ENCODE data around the gene GNPDA1.
"Not testable (repeated sequence)": the region's sequence is repeated elsewhere in the genome, so short reads cannot be mapped to it uniquely, and the experiment has no call there.

DNA sequence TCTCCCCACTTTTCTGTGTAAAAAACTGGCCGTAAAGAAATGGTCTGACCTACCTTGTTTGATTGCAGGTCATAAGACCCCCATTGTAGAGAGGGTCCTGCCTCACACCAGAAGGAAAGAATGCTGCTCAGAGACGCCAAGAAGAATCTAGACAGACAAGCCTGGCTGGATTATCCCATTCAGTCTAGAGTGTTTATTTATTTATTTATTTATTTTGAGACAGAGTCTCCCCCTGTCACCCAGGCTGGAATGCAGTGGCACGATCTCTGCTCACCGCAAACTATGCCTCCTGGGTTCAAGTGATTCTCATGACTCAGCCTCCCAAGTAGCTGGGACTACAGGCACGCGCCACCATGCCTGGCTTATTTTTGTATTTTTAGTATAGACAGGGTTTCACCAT lies 28.1 kb upstream of the GNPDA1 start:
- TF ChIP-seq, protein P1, sequence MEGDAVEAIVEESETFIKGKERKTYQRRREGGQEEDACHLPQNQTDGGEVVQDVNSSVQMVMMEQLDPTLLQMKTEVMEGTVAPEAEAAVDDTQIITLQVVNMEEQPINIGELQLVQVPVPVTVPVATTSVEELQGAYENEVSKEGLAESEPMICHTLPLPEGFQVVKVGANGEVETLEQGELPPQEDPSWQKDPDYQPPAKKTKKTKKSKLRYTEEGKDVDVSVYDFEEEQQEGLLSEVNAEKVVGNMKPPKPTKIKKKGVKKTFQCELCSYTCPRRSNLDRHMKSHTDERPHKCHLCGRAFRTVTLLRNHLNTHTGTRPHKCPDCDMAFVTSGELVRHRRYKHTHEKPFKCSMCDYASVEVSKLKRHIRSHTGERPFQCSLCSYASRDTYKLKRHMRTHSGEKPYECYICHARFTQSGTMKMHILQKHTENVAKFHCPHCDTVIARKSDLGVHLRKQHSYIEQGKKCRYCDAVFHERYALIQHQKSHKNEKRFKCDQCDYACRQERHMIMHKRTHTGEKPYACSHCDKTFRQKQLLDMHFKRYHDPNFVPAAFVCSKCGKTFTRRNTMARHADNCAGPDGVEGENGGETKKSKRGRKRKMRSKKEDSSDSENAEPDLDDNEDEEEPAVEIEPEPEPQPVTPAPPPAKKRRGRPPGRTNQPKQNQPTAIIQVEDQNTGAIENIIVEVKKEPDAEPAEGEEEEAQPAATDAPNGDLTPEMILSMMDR (IDR thresholded peaks at IDR 0.05) = not testable (repeated sequence)
- not testable (repeated sequence) for TF ChIP-seq POLR2AphosphoS5, POLR2A (IDR thresholded peaks at IDR 0.05)
